HTR-8/SVneo (cell line): ENCODE data around the gene ADTRP.
"Not testable (repeated sequence)": the region's sequence is repeated elsewhere in the genome, so short reads cannot be mapped to it uniquely, and the experiment has no call there.

Experiments
- DNase-seq: peaks from one replicate; pipeline ENCODE4 v3.0.0; 2011; ENCODE audit warnings: low spot score, mixed read lengths; ENCODE audit not compliant: insufficient read length
- FAIRE-seq: peaks from 2 replicates; lab custom pipeline; 2011; peaks lifted over from hg19 to GRCh38; lab: Jason Lieb, UNC

ADTRP gene

GRCh38 chr6:11705483-11705882 lies 73.1 kb downstream of the ADTRP start:
- no peak for FAIRE-seq
- DNase-seq, result no peak

- no peak for DNase-seq
- FAIRE-seq, result no peak
Observed at GRCh38 chr6:11705069-11705468, 73.5 kb downstream of the ADTRP start.

- no peak for DNase-seq
- FAIRE-seq, result no peak
Observed at GRCh38 chr6:11703725-11704124, 74.9 kb downstream of the ADTRP start.

- DNase-seq (peak; percentile 23), FAIRE-seq (no peak)
Observed at GRCh38 chr6:11702500-11703130, 76.0 kb downstream of the ADTRP start.

DNA sequence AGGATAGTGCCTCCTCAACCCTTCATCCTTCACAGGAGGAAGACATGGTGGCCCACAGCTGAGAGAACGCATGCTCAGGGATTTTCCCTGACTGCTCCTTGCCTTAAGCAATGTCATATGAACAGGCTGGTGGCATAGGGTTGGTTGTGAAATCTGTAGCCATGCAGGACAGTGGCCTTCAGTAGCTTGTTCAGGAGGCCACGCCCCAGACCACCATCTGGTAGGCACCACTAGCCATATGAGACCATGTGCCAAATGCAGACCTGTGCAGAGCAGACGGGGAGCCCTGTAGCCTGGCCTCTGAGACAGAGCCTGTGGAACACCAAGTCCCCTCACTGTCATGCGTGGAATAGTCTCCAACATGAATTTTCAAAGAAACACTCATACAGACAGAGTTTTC lies 76.5 kb downstream of the ADTRP start:
- DNase-seq (no peak), FAIRE-seq (peak; percentile 62)

- no peak for FAIRE-seq
Observed at GRCh38 chr6:11701573-11701972, 77.0 kb downstream of the ADTRP start.

DNA sequence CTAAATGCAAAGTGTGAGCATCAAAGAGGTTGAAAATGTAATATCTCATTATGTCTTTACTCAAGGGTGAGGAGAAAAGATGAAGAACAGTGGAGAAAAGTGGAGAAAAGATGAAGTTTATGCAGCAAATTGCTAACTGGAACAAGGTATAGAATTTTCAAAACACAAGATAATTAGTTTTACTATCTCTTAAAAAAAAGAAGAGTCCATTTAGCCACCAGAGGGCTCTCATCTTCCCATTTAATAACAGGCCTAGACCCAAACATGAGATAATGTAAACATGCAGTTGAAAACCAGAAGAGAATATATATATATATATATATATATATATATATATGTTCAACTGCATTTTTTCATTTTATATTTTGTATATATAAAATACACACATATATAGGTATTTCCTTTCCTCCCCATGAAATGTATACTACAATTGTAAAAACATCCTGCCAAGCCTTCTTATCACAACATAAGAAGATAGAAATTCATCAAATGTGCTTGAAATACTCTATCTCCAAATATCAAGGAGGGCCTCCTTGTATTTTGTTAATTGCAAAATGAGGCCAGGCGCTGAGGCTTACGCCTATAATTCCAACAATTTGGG lies 78.4 kb downstream of the ADTRP start:
- DNase-seq, result peak; percentile 35

More at GRCh38 chr6:11701573-11701972, 77.0 kb downstream of the ADTRP start:
- DNase-seq, result no peak

DNA sequence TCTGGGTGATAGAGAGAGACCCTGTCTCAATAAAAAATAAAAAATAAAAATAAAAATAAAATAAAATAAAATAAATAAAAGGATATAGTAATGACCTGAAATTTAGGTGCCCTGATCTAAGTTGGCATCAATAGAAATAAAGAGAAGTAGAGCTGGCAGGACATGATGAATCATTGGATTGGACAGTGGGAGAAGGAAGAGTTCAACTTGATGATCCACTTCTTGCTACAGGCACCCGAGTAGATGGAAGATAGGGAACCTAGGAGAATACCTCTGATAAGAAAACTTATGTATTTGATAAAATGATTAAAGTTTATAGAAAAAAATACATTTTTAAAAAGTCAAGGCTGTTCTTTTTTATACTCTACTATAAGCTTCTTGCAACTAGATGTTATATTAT lies 79.0 kb downstream of the ADTRP start:
- FAIRE-seq, result no peak
- no peak for DNase-seq

More for the DNA sequence above, 78.4 kb downstream of the ADTRP start:
- FAIRE-seq, result no peak

GRCh38 chr6:11692451-11693376 lies 85.9 kb downstream of the ADTRP start:
- FAIRE-seq, result no peak
- no peak for DNase-seq

DNA sequence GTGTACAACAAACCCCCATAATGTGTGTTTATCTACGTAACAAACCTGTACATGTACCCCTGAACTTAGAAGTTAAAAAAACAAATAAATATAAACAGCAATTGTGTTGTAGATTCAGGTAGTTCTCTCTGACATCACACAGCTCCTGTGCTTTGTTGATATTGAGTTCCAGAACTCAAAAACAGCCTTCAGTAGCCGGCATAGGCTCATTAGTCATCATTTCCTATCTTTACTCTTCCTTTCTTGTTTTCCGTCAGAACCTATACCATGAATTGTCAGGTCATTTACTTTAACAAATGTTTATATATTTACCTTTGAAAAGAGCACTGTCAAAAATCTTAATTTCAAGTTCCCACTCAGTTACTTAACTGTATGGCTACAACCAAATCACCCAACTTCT lies 88.8 kb downstream of the ADTRP start:
- DNase-seq, result no peak
- FAIRE-seq, result no peak

DNA sequence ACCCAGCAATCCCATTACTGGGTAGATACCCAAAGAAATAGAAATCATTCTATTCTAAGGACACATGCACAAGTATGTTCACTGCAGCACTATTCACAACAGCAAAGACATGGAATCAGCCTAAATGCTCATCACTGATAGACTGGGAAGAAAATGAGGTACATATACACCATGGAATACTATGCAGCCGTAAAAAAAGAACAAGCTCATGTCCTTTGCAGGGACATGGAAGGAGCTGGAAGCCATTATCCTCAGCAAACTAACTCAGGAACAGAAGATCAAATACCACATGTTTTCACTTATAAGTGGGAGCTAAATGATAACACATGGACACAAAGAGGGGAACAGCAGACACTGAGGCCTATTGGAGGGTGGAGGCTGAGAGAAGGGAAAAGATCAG lies 89.2 kb downstream of the ADTRP start:
- peak; percentile 40 for FAIRE-seq
- DNase-seq, result not testable (repeated sequence)

GRCh38 chr6:11688425-11688709 lies 90.2 kb downstream of the ADTRP start:
- DNase-seq (no peak), FAIRE-seq (no peak)

- FAIRE-seq, result peak; percentile 62
- DNase-seq, result peak; percentile 62
Observed at GRCh38 chr6:11685481-11686093, 93.0 kb downstream of the ADTRP start.

DNA sequence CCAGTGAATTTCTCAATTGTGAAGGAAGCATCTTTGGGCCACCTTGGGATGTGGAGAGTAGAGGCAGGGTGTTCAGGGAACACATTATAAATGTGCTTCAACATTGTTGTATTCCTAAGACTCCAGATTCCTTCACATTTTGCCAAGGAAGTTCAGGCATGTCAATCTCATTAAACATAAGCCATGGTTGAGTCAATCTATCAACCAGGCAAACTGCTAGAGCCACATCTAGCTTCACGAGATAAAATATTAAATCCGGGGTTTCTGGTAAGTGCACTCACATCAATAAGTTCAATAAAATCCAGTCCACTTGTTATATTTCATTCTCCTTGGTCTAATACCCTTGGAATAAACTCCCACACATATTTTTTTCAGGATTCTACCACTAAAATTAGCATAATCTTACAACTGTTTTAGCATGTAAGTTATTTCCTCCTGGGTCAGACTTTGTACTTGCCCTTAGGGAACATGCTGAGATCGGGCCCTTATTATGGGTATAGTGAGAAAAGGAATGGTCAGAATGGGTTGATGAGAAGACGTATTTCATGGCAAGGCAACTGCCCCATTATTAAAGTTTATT lies 93.6 kb downstream of the ADTRP start:
- DNase-seq, result no peak
- no peak for FAIRE-seq

DNA sequence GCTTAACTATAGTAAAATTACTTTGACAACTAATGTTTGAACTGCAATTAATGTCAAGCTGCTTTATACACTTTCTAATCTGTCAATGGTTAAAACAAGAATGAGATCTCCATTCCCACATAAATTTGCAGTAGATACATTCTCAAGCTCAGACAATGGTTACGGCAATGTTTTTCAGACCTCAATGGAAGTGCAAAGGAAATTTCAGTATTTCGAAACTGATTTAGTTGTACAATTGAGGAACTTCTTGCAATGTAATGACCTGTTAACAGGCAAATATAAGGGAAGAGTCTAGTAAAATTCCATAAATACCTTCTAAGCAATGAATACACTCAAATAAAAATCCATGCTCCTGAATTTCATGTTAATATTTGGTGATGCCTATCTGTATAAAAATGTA lies 94.7 kb downstream of the ADTRP start:
- FAIRE-seq, result no peak

DNA sequence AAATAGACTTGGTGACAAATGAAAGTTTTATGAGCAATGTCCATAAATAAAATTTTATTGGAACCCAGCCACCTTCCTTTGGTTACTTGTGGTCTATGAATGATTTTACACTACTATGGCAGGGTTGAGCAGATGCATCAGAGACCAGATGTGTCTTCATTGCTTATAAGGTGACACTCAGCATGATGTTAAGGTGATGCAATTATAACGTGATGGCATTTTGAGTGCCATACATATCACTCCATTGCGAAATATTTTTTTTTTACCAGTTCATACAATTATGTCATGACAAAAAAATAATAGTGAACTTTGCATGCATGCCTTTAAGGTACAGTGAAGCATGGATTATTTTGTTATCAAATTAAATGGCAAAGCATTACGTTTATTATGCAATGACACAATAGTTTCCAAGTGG lies 96.0 kb downstream of the ADTRP start:
- no peak for DNase-seq
- FAIRE-seq, result no peak

More for the DNA sequence above, 94.7 kb downstream of the ADTRP start:
- no peak for DNase-seq

DNA sequence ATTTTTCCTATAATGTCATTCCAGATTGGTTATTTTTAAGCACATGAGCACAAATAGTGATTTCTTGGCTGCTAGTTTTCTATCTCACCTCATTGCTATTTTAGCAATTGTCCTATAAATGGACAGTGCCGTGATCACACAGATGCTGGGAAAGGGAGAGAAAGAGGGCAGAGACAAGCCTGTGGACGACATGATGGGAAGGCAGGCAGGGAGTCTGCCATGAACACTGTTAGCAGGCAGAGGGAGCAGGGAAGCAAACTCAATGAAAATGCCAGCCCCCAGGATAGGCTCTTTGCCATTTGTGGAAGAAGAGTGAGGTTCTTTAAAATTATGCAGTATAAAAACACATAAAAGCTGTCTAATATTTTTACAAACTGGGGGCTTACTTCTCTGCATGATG lies 96.8 kb downstream of the ADTRP start:
- DNase-seq, result no peak

GRCh38 chr6:11681357-11681756 lies 97.2 kb downstream of the ADTRP start:
- DNase-seq (no peak), FAIRE-seq (no peak)

More for the DNA sequence above, 96.8 kb downstream of the ADTRP start:
- FAIRE-seq, result no peak

DNA sequence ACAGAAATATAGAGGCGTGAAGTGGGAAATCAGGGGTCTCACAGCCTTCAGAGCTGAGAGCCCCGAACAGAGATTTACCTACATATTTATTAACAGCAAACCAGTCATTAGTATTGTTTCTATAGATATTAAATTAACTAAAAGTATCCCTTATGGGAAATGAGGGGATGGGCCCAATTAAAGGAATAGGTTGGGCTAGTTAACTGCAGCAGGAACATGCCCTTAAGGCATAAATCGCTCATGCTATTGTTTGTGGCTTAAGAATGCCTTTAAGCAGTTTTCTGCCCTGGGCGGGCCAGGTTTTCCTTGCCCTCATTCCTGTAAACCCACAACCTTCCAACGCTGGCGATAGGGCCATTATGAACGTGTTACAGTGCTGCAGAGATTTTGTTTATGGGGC lies 98.1 kb downstream of the ADTRP start:
- DNase-seq, FAIRE-seq: not testable (repeated sequence)

GRCh38 chr6:11679099-11679498 lies 99.5 kb downstream of the ADTRP start:
- DNase-seq (no peak), FAIRE-seq (no peak)
